WTC11 (cell line): ENCODE data around the gene MRGPRX1. TPM values are rescaled to one million over a fixed set of nuclear protein-coding genes. Genes with fewer than 3 reads are reported as not detected.

Experiments used
- ATAC-seq: fragments of 200-7000 bp; cut with Tn5 transposase; 2 replicates; pipeline ENCODE4 v1.10.0; 2021; ENCODE audit warnings: mild to moderate bottlenecking, moderate library complexity
- CTCF ChIA-PET: fragments of 300-600 bp; sonication (Branson Sonifier 250); formaldehyde crosslinking; loops from one replicate; lab custom pipeline; 2021; ENCODE audit warnings: antibody characterized with exemption; lab: Charles Lee
- POLR2A ChIA-PET: fragments of 350-600 bp; sonication (Branson Sonifier 250); formaldehyde crosslinking; loops from one replicate; lab custom pipeline; 2021; ENCODE audit warnings: antibody characterized with exemption; lab: Charles Lee
- DNase-seq: peaks from one replicate; pipeline ENCODE4 v3.0.0; 2021; ENCODE audit warnings: low spot score
- H3K27ac Mint-ChIP-seq: 2 replicates; pipeline ENCODE4 v1.8.0; 2021; ENCODE audit warnings: mixed read lengths
- H3K27me3 Mint-ChIP-seq: 2 replicates; pipeline ENCODE4 v1.8.0; 2021; ENCODE audit warnings: low read depth, mild to moderate bottlenecking, moderate library complexity, mixed read lengths
- H3K36me3 Mint-ChIP-seq: 2 replicates; pipeline ENCODE4 v1.8.0; 2021; ENCODE audit warnings: mixed read lengths
- H3K4me1 Mint-ChIP-seq: 2 replicates; pipeline ENCODE4 v1.8.0; 2022; ENCODE audit warnings: mixed read lengths
- H3K4me3 Mint-ChIP-seq: 2 replicates; pipeline ENCODE4 v1.8.0; 2021; ENCODE audit warnings: mild to moderate bottlenecking, moderate library complexity, mixed read lengths
- H3K9me3 Mint-ChIP-seq: 2 replicates; pipeline ENCODE4 v1.8.0; 2021; ENCODE audit warnings: mixed read lengths
- ATF6 ChIP-seq: sonication (generic); formaldehyde crosslinking; IDR thresholded peaks from 2 replicates; pipeline ENCODE4 v1.8.1; 2023; ENCODE audit warnings: mild to moderate bottlenecking, missing genetic modification reagents
- CBFB ChIP-seq: sonication (generic); formaldehyde crosslinking; IDR thresholded peaks from 2 replicates; pipeline ENCODE4 v1.8.1; 2022; ENCODE audit warnings: mild to moderate bottlenecking, low read depth, missing genetic modification reagents
- E2F4 ChIP-seq: sonication (generic); formaldehyde crosslinking; IDR thresholded peaks from 2 replicates; pipeline ENCODE4 v1.8.1; 2022; ENCODE audit warnings: low read depth, mild to moderate bottlenecking, moderate library complexity, missing genetic modification reagents, borderline replicate concordance
- FOXK1 ChIP-seq: sonication (generic); formaldehyde crosslinking; IDR thresholded peaks from 2 replicates; pipeline ENCODE4 v1.8.0; 2022; ENCODE audit warnings: mild to moderate bottlenecking, moderate library complexity, missing genetic modification reagents
- FOXP1 ChIP-seq: sonication (generic); formaldehyde crosslinking; IDR thresholded peaks from 2 replicates; pipeline ENCODE4 v1.8.0; 2022; ENCODE audit warnings: missing genetic modification reagents, mild to moderate bottlenecking, moderate library complexity, borderline replicate concordance
- FOXP4 ChIP-seq: sonication (generic); formaldehyde crosslinking; IDR thresholded peaks from 2 replicates; pipeline ENCODE4 v1.8.0; 2022; ENCODE audit warnings: mild to moderate bottlenecking, missing genetic modification reagents
- GRHL2 ChIP-seq: fragments of 250-450 bp; sonication (Bioruptor Pico); IDR thresholded peaks from 2 replicates; pipeline ENCODE4 v1.8.0; 2022; ENCODE audit warnings: mild to moderate bottlenecking, moderate library complexity; ENCODE audit not compliant: insufficient replicate concordance, severe bottlenecking
- GTF2I ChIP-seq: fragments of 250-450 bp; sonication (Bioruptor Pico); conservative IDR thresholded peaks from 2 replicates; pipeline ENCODE4 v1.4.0; 2021; ENCODE audit warnings: mild to moderate bottlenecking
- HMGA2 ChIP-seq: fragments of 250-450 bp; sonication (Bioruptor Pico); IDR thresholded peaks from 2 replicates; pipeline ENCODE4 v1.4.0; 2021; ENCODE audit warnings: mild to moderate bottlenecking, moderate library complexity
- MAX ChIP-seq: sonication (generic); formaldehyde crosslinking; IDR thresholded peaks from 2 replicates; pipeline ENCODE4 v1.8.0; 2022; ENCODE audit warnings: mild to moderate bottlenecking, missing genetic modification reagents
- total RNA-seq: library from RNA; stranded (reverse); gene quantifications from 3 replicates; pipeline ENCODE4 v1.2.3, GENCODE V29; 2021
- TF ChIP-seq, protein P1 (sequence below): fragments of 250-450 bp; sonication (Bioruptor Pico); IDR thresholded peaks from 2 replicates; pipeline ENCODE4 v2.1.2; 2022; ENCODE audit warnings: mild to moderate bottlenecking, moderate library complexity
- TF ChIP-seq, protein P2 (sequence below): sonication (generic); formaldehyde crosslinking; IDR thresholded peaks from 2 replicates; pipeline ENCODE4 v1.8.1; 2022; ENCODE audit warnings: mild to moderate bottlenecking, moderate library complexity, missing genetic modification reagents
- TF ChIP-seq, protein P3 (sequence below): sonication (generic); formaldehyde crosslinking; IDR thresholded peaks from 2 replicates; pipeline ENCODE4 v1.8.0; 2023; ENCODE audit warnings: mild to moderate bottlenecking, missing genetic modification reagents
- TF ChIP-seq, protein P4 (sequence below): sonication (generic); formaldehyde crosslinking; IDR thresholded peaks from 2 replicates; pipeline ENCODE4 v1.8.1; 2023; ENCODE audit warnings: mild to moderate bottlenecking, moderate library complexity, missing genetic modification reagents
- TF ChIP-seq, protein P5 (sequence below): sonication (generic); formaldehyde crosslinking; conservative IDR thresholded peaks from 2 replicates; pipeline ENCODE4 v1.8.1; 2022; ENCODE audit warnings: mild to moderate bottlenecking, missing genetic modification reagents

The MRGPRX1 gene
- total RNA-seq, 1 experiment from 2014 or later = not detected

GRCh38 chr11:18986744-18987143, 47.5 kb upstream of the MRGPRX1 start:
- no peaks in the 10 kb centered on the region for H3K36me3 Mint-ChIP-seq
- peaks cover 8% of the 10 kb centered on the region for H3K27me3 Mint-ChIP-seq
- DNase-seq (no peak), ATAC-seq (peak; percentile 41)
- H3K4me1 Mint-ChIP-seq = peaks cover 7% of the 10 kb centered on the region
- CTCF ChIA-PET = interaction anchor here (0.9 kb wide), 2 partner anchors 85 to 222 kb away, joined by 3 read pairs; no protein-coding TSS in a partner anchor
- peaks cover 10% of the 10 kb centered on the region; the same call in 1 of the 2 replicates for H3K9me3 Mint-ChIP-seq
- H3K4me3 Mint-ChIP-seq = no peak overlapping the region
- POLR2A ChIA-PET = no interaction called here
- TF ChIP-seq E2F4 = no peak
- TF ChIP-seq FOXK1 (CRISPR knock-in tag) = no peak
- TF ChIP-seq ATF6 (CRISPR knock-in tag) = no peak
- TF ChIP-seq, protein P1, sequence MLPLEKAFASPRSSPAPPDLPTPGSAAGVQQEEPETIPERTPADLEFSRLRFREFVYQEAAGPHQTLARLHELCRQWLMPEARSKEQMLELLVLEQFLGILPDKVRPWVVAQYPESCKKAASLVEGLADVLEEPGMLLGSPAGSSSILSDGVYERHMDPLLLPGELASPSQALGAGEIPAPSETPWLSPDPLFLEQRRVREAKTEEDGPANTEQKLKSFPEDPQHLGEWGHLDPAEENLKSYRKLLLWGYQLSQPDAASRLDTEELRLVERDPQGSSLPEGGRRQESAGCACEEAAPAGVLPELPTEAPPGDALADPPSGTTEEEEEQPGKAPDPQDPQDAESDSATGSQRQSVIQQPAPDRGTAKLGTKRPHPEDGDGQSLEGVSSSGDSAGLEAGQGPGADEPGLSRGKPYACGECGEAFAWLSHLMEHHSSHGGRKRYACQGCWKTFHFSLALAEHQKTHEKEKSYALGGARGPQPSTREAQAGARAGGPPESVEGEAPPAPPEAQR (CRISPR knock-in tag) = no peak
- TF ChIP-seq HMGA2 (CRISPR knock-in tag) = no peak
- TF ChIP-seq GTF2I (CRISPR knock-in tag) = no peak
- TF ChIP-seq, protein P2, sequence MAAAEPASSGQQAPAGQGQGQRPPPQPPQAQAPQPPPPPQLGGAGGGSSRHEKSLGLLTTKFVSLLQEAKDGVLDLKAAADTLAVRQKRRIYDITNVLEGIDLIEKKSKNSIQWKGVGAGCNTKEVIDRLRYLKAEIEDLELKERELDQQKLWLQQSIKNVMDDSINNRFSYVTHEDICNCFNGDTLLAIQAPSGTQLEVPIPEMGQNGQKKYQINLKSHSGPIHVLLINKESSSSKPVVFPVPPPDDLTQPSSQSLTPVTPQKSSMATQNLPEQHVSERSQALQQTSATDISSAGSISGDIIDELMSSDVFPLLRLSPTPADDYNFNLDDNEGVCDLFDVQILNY (CRISPR knock-in tag) = no peak
- no peak for TF ChIP-seq FOXP4 (CRISPR knock-in tag)
- TF ChIP-seq CBFB (CRISPR knock-in tag) = no peak
- no peak overlapping the region for H3K27ac Mint-ChIP-seq

GRCh38 chr11:18981897-18982296, 42.7 kb upstream of the MRGPRX1 start:
- ChIA-PET POLR2A (no interaction called here), CTCF (no interaction called here)
- no peak for TF ChIP-seq E2F4
- ATAC-seq = no peak
- Mint-ChIP-seq H3K27ac (no peak overlapping the region), H3K4me1 (peaks cover 7% of the 10 kb centered on the region), H3K4me3 (no peak overlapping the region), H3K9me3 (peaks cover 16% of the 10 kb centered on the region), H3K36me3 (no peaks in the 10 kb centered on the region), H3K27me3 (peaks cover 5% of the 10 kb centered on the region)
- DNase-seq = no peak

- CTCF ChIA-PET = interaction anchor here (0.6 to 1.2 kb wide), 4 partner anchors 16 to 160 kb away, joined by 3 to 4 read pairs (median 3); no protein-coding TSS in a partner anchor
- peak overlapping the region; percentile 38; the same call in 1 of the 2 replicates for H3K27ac Mint-ChIP-seq
- no peaks in the 10 kb centered on the region for H3K36me3 Mint-ChIP-seq
- no peak overlapping the region for H3K4me3 Mint-ChIP-seq
- no peak for DNase-seq
- peak; percentile 83 for ATAC-seq
- H3K27me3 Mint-ChIP-seq = peaks cover 3% of the 10 kb centered on the region; the same call in 1 of the 2 replicates
- peaks cover 8% of the 10 kb centered on the region for H3K9me3 Mint-ChIP-seq
- H3K4me1 Mint-ChIP-seq = peaks cover 12% of the 10 kb centered on the region
- POLR2A ChIA-PET = no interaction called here
- TF ChIP-seq, protein P3, sequence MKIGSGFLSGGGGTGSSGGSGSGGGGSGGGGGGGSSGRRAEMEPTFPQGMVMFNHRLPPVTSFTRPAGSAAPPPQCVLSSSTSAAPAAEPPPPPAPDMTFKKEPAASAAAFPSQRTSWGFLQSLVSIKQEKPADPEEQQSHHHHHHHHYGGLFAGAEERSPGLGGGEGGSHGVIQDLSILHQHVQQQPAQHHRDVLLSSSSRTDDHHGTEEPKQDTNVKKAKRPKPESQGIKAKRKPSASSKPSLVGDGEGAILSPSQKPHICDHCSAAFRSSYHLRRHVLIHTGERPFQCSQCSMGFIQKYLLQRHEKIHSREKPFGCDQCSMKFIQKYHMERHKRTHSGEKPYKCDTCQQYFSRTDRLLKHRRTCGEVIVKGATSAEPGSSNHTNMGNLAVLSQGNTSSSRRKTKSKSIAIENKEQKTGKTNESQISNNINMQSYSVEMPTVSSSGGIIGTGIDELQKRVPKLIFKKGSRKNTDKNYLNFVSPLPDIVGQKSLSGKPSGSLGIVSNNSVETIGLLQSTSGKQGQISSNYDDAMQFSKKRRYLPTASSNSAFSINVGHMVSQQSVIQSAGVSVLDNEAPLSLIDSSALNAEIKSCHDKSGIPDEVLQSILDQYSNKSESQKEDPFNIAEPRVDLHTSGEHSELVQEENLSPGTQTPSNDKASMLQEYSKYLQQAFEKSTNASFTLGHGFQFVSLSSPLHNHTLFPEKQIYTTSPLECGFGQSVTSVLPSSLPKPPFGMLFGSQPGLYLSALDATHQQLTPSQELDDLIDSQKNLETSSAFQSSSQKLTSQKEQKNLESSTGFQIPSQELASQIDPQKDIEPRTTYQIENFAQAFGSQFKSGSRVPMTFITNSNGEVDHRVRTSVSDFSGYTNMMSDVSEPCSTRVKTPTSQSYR (CRISPR knock-in tag) = no peak
- TF ChIP-seq GRHL2 (CRISPR knock-in tag) (no peak), FOXP1 (no peak), HMGA2 (CRISPR knock-in tag) (no peak), MAX (CRISPR knock-in tag) (no peak)
- TF ChIP-seq, protein P4, sequence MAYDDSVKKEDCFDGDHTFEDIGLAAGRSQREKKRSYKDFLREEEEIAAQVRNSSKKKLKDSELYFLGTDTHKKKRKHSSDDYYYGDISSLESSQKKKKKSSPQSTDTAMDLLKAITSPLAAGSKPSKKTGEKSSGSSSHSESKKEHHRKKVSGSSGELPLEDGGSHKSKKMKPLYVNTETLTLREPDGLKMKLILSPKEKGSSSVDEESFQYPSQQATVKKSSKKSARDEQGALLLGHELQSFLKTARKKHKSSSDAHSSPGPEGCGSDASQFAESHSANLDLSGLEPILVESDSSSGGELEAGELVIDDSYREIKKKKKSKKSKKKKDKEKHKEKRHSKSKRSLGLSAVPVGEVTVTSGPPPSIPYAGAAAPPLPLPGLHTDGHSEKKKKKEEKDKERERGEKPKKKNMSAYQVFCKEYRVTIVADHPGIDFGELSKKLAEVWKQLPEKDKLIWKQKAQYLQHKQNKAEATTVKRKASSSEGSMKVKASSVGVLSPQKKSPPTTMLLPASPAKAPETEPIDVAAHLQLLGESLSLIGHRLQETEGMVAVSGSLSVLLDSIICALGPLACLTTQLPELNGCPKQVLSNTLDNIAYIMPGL = no peak
- TF ChIP-seq, protein P5, sequence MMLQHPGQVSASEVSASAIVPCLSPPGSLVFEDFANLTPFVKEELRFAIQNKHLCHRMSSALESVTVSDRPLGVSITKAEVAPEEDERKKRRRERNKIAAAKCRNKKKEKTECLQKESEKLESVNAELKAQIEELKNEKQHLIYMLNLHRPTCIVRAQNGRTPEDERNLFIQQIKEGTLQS (CRISPR knock-in tag) = no peak
These were observed 35.0 kb upstream of the MRGPRX1 start for GRCh38 chr11:18974192-18974591.
